ENCODE data around the gene CFC1B.
"Not testable (repeated sequence)": the region's sequence is repeated elsewhere in the genome, so short reads cannot be mapped to it uniquely, and the experiment has no call there.

GRCh38 chr2:130491073-130491472 lies 29.9 kb upstream of the CFC1B start:
- not testable (repeated sequence) for TF ChIP-seq CTCF (IDR thresholded peaks at IDR 0.05; ENCODE audit: low read depth, low read length, missing input control); MAX (IDR thresholded peaks at IDR 0.05); JUND (IDR thresholded peaks at IDR 0.05); ZBTB33 (IDR thresholded peaks at IDR 0.05); TAF1 (conservative IDR thresholded peaks at IDR 0.05); FOXA1 (IDR thresholded peaks at IDR 0.05); NR2F2 (IDR thresholded peaks at IDR 0.05); GABPA (IDR thresholded peaks at IDR 0.05 in 1 of 2, conservative IDR thresholded peaks at IDR 0.05 in 1 of 2)
- TF ChIP-seq, protein P1, sequence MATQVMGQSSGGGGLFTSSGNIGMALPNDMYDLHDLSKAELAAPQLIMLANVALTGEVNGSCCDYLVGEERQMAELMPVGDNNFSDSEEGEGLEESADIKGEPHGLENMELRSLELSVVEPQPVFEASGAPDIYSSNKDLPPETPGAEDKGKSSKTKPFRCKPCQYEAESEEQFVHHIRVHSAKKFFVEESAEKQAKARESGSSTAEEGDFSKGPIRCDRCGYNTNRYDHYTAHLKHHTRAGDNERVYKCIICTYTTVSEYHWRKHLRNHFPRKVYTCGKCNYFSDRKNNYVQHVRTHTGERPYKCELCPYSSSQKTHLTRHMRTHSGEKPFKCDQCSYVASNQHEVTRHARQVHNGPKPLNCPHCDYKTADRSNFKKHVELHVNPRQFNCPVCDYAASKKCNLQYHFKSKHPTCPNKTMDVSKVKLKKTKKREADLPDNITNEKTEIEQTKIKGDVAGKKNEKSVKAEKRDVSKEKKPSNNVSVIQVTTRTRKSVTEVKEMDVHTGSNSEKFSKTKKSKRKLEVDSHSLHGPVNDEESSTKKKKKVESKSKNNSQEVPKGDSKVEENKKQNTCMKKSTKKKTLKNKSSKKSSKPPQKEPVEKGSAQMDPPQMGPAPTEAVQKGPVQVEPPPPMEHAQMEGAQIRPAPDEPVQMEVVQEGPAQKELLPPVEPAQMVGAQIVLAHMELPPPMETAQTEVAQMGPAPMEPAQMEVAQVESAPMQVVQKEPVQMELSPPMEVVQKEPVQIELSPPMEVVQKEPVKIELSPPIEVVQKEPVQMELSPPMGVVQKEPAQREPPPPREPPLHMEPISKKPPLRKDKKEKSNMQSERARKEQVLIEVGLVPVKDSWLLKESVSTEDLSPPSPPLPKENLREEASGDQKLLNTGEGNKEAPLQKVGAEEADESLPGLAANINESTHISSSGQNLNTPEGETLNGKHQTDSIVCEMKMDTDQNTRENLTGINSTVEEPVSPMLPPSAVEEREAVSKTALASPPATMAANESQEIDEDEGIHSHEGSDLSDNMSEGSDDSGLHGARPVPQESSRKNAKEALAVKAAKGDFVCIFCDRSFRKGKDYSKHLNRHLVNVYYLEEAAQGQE (IDR thresholded peaks at IDR 0.05), result not testable (repeated sequence)
